ENCODE data around the gene CBX4. TPM values are rescaled to one million over a fixed set of nuclear protein-coding genes. Genes with fewer than 3 reads are reported as not detected.

The CBX4 gene
- total and polyA plus RNA-seq, 2 of the 4 experiments (the other 2 are of a cell fraction), result 3.2 to 9.4 TPM

DNA sequence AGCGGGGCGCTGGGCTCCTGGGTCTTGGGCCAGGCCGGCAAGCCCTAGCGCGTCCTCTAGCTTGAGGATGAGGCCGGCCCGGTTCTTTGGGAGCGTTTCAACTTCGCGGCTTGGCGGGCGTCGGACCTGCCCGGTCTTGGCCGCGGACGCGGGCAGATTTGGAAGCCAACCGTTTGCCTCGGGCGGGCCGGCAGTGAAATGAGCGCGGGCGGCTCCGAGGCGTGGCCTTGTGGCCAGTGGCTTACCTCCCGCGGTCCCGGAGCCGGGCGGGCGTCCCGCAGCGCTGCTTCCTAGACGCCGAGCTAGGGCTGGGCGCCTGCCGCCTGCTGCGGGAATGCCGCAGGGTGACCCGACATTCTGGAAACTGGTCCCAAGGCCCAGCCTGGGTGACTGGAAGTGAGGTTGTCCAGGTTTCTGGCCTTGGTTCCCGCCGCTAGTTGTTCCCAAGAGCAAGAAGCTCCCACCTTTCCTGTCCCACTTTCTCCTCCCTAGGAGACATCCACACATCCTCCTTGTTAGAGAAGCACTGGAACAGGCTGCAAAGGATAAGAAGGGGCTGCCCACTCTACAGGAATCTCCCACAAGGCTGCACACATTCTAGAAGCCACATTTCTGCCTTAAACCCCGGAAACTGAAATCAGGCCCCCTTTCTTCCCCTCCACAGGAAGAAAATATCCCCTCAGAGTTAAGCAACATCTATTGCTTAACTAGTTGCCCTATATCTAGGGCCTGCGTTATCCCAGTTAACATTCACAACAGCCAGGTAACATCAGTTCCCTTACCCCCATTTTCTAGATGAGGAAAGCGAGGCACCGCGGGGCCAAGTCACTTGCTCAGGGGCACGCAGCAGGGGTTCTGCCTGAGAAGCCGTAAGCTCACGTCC is 37.8 kb downstream of the CBX4 start:
- Histone ChIP-seq H3K56ac (ENCODE audit: extremely low read depth, insufficient read depth, low read length) (no peak overlapping the region), H4K91ac (ENCODE audit: insufficient read depth, low read depth, low read length) (no peak overlapping the region), H3K4ac (ENCODE audit: low read depth, low read length) (no peak overlapping the region), H2AK5ac (ENCODE audit: low read depth, low read length) (no peak overlapping the region), H3K4me1 (ENCODE audit: control insufficient read depth, insufficient read depth, low read length) (no peaks in the 10 kb centered on the region; the same call in 1 of the 2 replicates), H3K23ac (ENCODE audit: low read depth, low read length) (no peak overlapping the region), H3K4me2 (ENCODE audit: low read depth, low read length) (no peak overlapping the region), H3K79me1 (ENCODE audit: low read depth in 1 of 2, low read length in 2 of 2) (peaks cover under 1 to 2% of the 10 kb centered on the region in 2 experiments; a peak in 2 of 4 replicates), H4K5ac (ENCODE audit: low read depth, low read length) (no peak overlapping the region), H2AFZ (replicated peaks; ENCODE audit: low read length, poor library complexity) (no peak overlapping the region), H2BK120ac (ENCODE audit: low read depth, low read length) (no peak overlapping the region), H3K14ac (replicated peaks; ENCODE audit: low read depth, low read length) (no peak overlapping the region), H2BK20ac (ENCODE audit: low read depth, low read length) (no peak overlapping the region), H3K9me3 (ENCODE audit: control insufficient read depth, insufficient read depth, low read length) (peaks cover 11% of the 10 kb centered on the region; the same call in 1 of the 2 replicates), H4K20me1 (ENCODE audit: insufficient read depth, low read length) (peaks cover 1% of the 10 kb centered on the region; the same call in 1 of the 2 replicates), H4K8ac (ENCODE audit: low read depth in 2 of 2, low read length in 2 of 2) (no peak overlapping the region), H3K27me3 (ENCODE audit: control insufficient read depth, insufficient read depth, low read length) (peaks cover 88% of the 10 kb centered on the region), H3K36me3 (ENCODE audit: control insufficient read depth, insufficient read depth, low read length) (no peaks in the 10 kb centered on the region), H2AK9ac (replicated peaks; ENCODE audit: low read depth, low read length, poor library complexity) (no peak overlapping the region), H2BK15ac (ENCODE audit: low read depth, low read length) (no peak overlapping the region), H2BK5ac (ENCODE audit: low read depth, low read length, poor library complexity, severe bottlenecking) (no peak overlapping the region), H3K9ac (ENCODE audit: low read depth, low read length) (no peak overlapping the region), H3K27ac (ENCODE audit: insufficient read depth, low read length) (no peak overlapping the region), H3K4me3 (ENCODE audit: insufficient read depth, low read depth, low read length) (no peak overlapping the region), H3K9me1 (ENCODE audit: insufficient read depth, low read length) (no peaks in the 10 kb centered on the region), H3K18ac (ENCODE audit: low read depth, low read length) (no peak overlapping the region)
- 9% methylated on average over 29 of the region's 52 CpGs; no CpG with 5 or more reads in 1 of the 2 experiments for WGBS, 2 experiments (ENCODE audit: extremely low coverage in 2 of 2, insufficient read length in 1 of 2)
- POLR2A ChIA-PET (ENCODE audit: unreplicated experiment), result no interaction called here
- CTCF ChIA-PET, result no interaction called here
- in situ Hi-C loops (cut with MboI; ENCODE audit: low sequenced_read_pairs) (no loop called here), dilution Hi-C loops (cut with HindIII; ENCODE audit: low sequenced_read_pairs, unreplicated experiment) (no loop called here), intact Hi-C loops (cut with micrococcal nuclease) (no loop called here)
- ATAC-seq (ENCODE audit: low read depth) (no peak), DNase-seq (no peak)
- no TSS peak for BruUV-seq (replicated peaks)
- TF ChIP-seq MAFK (IDR thresholded peaks at IDR 0.05; ENCODE audit: low read depth, low read length), result no peak
- TF ChIP-seq MXI1 (IDR thresholded peaks at IDR 0.05; ENCODE audit: borderline replicate concordance, low read depth, low read length), result no peak
- TF ChIP-seq BHLHE40 (IDR thresholded peaks at IDR 0.05; ENCODE audit: low read depth, low read length), result no peak
- TF ChIP-seq CEBPB (IDR thresholded peaks at IDR 0.05; ENCODE audit: low read depth, low read length), result no peak
- no peak for TF ChIP-seq ELK1 (IDR thresholded peaks at IDR 0.05; ENCODE audit: borderline replicate concordance, low read depth, low read length)
- no peak for TF ChIP-seq USF2 (IDR thresholded peaks at IDR 0.05; ENCODE audit: low read depth, low read length)
- TF ChIP-seq SMC3 (IDR thresholded peaks at IDR 0.05; ENCODE audit: low read depth, low read length), result no peak
- TF ChIP-seq, protein P1, sequence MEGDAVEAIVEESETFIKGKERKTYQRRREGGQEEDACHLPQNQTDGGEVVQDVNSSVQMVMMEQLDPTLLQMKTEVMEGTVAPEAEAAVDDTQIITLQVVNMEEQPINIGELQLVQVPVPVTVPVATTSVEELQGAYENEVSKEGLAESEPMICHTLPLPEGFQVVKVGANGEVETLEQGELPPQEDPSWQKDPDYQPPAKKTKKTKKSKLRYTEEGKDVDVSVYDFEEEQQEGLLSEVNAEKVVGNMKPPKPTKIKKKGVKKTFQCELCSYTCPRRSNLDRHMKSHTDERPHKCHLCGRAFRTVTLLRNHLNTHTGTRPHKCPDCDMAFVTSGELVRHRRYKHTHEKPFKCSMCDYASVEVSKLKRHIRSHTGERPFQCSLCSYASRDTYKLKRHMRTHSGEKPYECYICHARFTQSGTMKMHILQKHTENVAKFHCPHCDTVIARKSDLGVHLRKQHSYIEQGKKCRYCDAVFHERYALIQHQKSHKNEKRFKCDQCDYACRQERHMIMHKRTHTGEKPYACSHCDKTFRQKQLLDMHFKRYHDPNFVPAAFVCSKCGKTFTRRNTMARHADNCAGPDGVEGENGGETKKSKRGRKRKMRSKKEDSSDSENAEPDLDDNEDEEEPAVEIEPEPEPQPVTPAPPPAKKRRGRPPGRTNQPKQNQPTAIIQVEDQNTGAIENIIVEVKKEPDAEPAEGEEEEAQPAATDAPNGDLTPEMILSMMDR (conservative IDR thresholded peaks at IDR 0.05; ENCODE audit: low read depth, low read length), result no peak
- TF ChIP-seq RFX5 (IDR thresholded peaks at IDR 0.05; ENCODE audit: low read depth, low read length), result no peak
- no peak for TF ChIP-seq POLR2A (IDR thresholded peaks at IDR 0.05; ENCODE audit: low read depth, low read length)
- TF ChIP-seq CHD1 (IDR thresholded peaks at IDR 0.05; ENCODE audit: low read depth, low read length), result no peak
- TF ChIP-seq MAZ (IDR thresholded peaks at IDR 0.05; ENCODE audit: borderline replicate concordance, low read depth, low read length), result no peak
- no peak for TF ChIP-seq FOS (IDR thresholded peaks at IDR 0.05; ENCODE audit: low read depth, low read length)
- no peak for TF ChIP-seq NFE2L2 (IDR thresholded peaks at IDR 0.05; ENCODE audit: low read depth, low read length)
- no peak for TF ChIP-seq RCOR1 (IDR thresholded peaks at IDR 0.05; ENCODE audit: insufficient replicate concordance, low read length)

Data from IMR-90 (cell line).